GM18505 (cell line): ENCODE data around the gene DHRS7B.
"Not testable (repeated sequence)": the region's sequence is repeated elsewhere in the genome, so short reads cannot be mapped to it uniquely, and the experiment has no call there.

Experiments
- ATAC-seq: cut with Tn5 transposase; IDR thresholded peaks from one replicate; pipeline ENCODE4 v1.9.1; 2021; ENCODE audit not compliant: unreplicated experiment
- POLR2A ChIP-seq: IDR thresholded peaks from 4 replicates; pipeline ENCODE4 v1.6.1; 2011; ENCODE audit warnings: borderline replicate concordance; ENCODE audit not compliant: insufficient read depth, insufficient read length; ENCODE audit errors: extremely low read depth

Gene DHRS7B

GRCh38 chr17:21223086-21223485, 96.3 kb downstream of the DHRS7B start:
- TF ChIP-seq POLR2A, result no peak
- ATAC-seq, result no peak

- ATAC-seq, result not testable (repeated sequence)
Measured at GRCh38 chr17:21227277-21227676, 100.5 kb downstream of the DHRS7B start.

GRCh38 chr17:21228111-21228510, 101.3 kb downstream of the DHRS7B start:
- no peak for TF ChIP-seq POLR2A
- no peak for ATAC-seq

- no peak for TF ChIP-seq POLR2A
- ATAC-seq, result no peak
Measured at GRCh38 chr17:21228845-21229244, 102.1 kb downstream of the DHRS7B start.

GRCh38 chr17:21231533-21231932, 104.8 kb downstream of the DHRS7B start:
- ATAC-seq, result no peak
- TF ChIP-seq POLR2A, result no peak

GRCh38 chr17:21232033-21232749, 105.4 kb downstream of the DHRS7B start:
- ATAC-seq, result no peak
- no peak for TF ChIP-seq POLR2A

- ATAC-seq, result no peak
- no peak for TF ChIP-seq POLR2A
Measured at GRCh38 chr17:21233581-21234347, 107.0 kb downstream of the DHRS7B start.

- ATAC-seq, result no peak
- TF ChIP-seq POLR2A, result no peak
Measured at GRCh38 chr17:21235921-21236320, 109.2 kb downstream of the DHRS7B start.

GRCh38 chr17:21239680-21240368, 113.1 kb downstream of the DHRS7B start:
- TF ChIP-seq POLR2A, result no peak
- no peak for ATAC-seq

GRCh38 chr17:21240369-21241055, 113.7 kb downstream of the DHRS7B start:
- no peak for TF ChIP-seq POLR2A
- ATAC-seq, result no peak
